HS-27A (cell line): ENCODE data around the gene AMDHD2.
"Not testable (repeated sequence)": the region's sequence is repeated elsewhere in the genome, so short reads cannot be mapped to it uniquely, and the experiment has no call there.

ENCODE experiments used
- DNase-seq: peaks from one replicate; pipeline ENCODE4 v3.0.0-alpha.2; 2012; ENCODE audit warnings: low read depth, missing footprints

Gene AMDHD2

GRCh38 chr16:2533912-2534311 is 13.7 kb downstream of the AMDHD2 start:
- no peak for DNase-seq

- not testable (repeated sequence) for DNase-seq
These were observed 14.2 kb downstream of the AMDHD2 start for GRCh38 chr16:2534335-2534734.

- no peak for DNase-seq
These were observed 15.4 kb downstream of the AMDHD2 start for GRCh38 chr16:2535625-2536013.

- peak; percentile 59 for DNase-seq
These were observed 17.5 kb downstream of the AMDHD2 start, which contains the start of gene PDPK1 for GRCh38 chr16:2537451-2538379. TSS of gene PDPK1 (plus strand) at chr16:2538021. CDS start at chr16:2538113, 92 bp downstream.

- not testable (repeated sequence) for DNase-seq
These were observed 19.1 kb downstream of the AMDHD2 start for GRCh38 chr16:2539192-2539844.

- DNase-seq = not testable (repeated sequence)
These were observed 19.8 kb downstream of the AMDHD2 start for GRCh38 chr16:2539845-2540458.

GRCh38 chr16:2540912-2541311 is 20.7 kb downstream of the AMDHD2 start:
- not testable (repeated sequence) for DNase-seq

- not testable (repeated sequence) for DNase-seq
These were observed 21.2 kb downstream of the AMDHD2 start for GRCh38 chr16:2541409-2541808.

GRCh38 chr16:2543771-2544170 is 23.6 kb downstream of the AMDHD2 start:
- not testable (repeated sequence) for DNase-seq

- DNase-seq = not testable (repeated sequence)
These were observed 30.2 kb downstream of the AMDHD2 start for GRCh38 chr16:2550283-2550878.

- DNase-seq = not testable (repeated sequence)
These were observed 31.3 kb downstream of the AMDHD2 start for GRCh38 chr16:2551420-2551889.

GRCh38 chr16:2554709-2555425 is 34.7 kb downstream of the AMDHD2 start:
- not testable (repeated sequence) for DNase-seq

- not testable (repeated sequence) for DNase-seq
These were observed 37.0 kb downstream of the AMDHD2 start for GRCh38 chr16:2557150-2557549.

GRCh38 chr16:2560131-2560797 is 40.1 kb downstream of the AMDHD2 start:
- not testable (repeated sequence) for DNase-seq

- not testable (repeated sequence) for DNase-seq
These were observed 40.6 kb downstream of the AMDHD2 start for GRCh38 chr16:2560798-2561133.

- DNase-seq = not testable (repeated sequence)
These were observed 47.3 kb downstream of the AMDHD2 start for GRCh38 chr16:2567506-2567905.

- DNase-seq = not testable (repeated sequence)
These were observed 48.4 kb downstream of the AMDHD2 start for GRCh38 chr16:2568573-2568972.

- DNase-seq = not testable (repeated sequence)
These were observed 52.5 kb downstream of the AMDHD2 start for GRCh38 chr16:2572704-2573103.

- not testable (repeated sequence) for DNase-seq
These were observed 55.7 kb downstream of the AMDHD2 start for GRCh38 chr16:2575839-2576238.

GRCh38 chr16:2577044-2577443 is 56.9 kb downstream of the AMDHD2 start:
- DNase-seq = not testable (repeated sequence)

GRCh38 chr16:2578905-2579304 is 58.7 kb downstream of the AMDHD2 start:
- DNase-seq = not testable (repeated sequence)
